ENCODE measurements around the gene DUSP19.

Gene DUSP19

DNA sequence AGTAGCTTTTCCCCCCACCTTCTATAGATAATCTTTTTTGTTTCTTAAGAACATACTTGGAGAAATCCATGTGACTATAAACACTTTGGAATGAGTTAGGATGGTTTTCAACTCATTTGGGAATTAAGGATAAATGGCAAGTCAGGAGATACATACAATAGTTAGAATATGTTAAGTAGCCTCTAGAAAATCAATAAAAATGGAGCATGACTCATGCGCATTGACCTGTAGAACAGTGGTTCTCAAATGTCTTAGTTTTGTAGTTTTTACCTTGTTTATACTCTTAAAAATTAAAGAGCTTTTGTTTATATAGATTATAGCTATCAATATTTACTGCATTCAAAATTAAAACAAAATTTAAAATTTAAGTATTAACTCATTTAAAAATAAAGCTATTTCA, 70.4 kb downstream of the DUSP19 start:
- H3K4me3 ChIP-seq (ENCODE audit: insufficient read length, low read depth) = no peak overlapping the region
- H3K27me3 ChIP-seq (ENCODE audit: insufficient read depth, insufficient read length) = no peaks in the 10 kb centered on the region
- peaks cover 60% of the 10 kb centered on the region for H3K9me3 ChIP-seq (ENCODE audit: insufficient read depth, low read length)
- H3K36me3 ChIP-seq (ENCODE audit: insufficient read depth, insufficient read length, low read length) = peaks cover 58% of the 10 kb centered on the region
- no peaks in the 10 kb centered on the region for H3K4me1 ChIP-seq (ENCODE audit: insufficient read depth, insufficient read length)
- no peak for DNase-seq (ENCODE audit: low read depth, low spot score)
- no peak overlapping the region for H3K9ac ChIP-seq (ENCODE audit: insufficient read length, low read depth)
- TF ChIP-seq YY1 (IDR thresholded peaks at IDR 0.05; ENCODE audit: insufficient read depth, insufficient read length) (no peak), ZNF274 (IDR thresholded peaks at IDR 0.05; ENCODE audit: low read depth, low read length) (no peak)

DNA sequence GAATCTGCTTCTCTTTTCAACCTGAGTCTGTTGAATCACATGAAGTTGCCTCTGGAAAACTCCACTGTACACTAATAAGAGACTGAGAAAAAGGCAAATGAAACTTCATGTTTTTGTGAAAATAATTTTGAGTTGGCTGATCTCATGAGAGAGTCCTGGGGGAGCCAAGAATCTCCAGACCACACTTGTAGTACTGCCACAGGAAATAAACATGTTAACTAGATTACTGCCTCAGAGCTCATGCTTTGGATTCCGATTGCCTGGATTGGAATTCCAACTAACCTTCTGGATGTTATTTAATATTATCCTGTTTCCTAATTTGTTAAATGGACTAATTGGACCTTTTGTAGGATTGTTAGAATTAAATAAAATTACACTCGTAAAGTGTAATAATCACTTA, 70.9 kb downstream of the DUSP19 start:
- H3K36me3 ChIP-seq (ENCODE audit: insufficient read depth, insufficient read length, low read length) = peaks cover 54% of the 10 kb centered on the region
- no peak for DNase-seq (ENCODE audit: low read depth, low spot score)
- no peaks in the 10 kb centered on the region for H3K27me3 ChIP-seq (ENCODE audit: insufficient read depth, insufficient read length)
- TF ChIP-seq ZNF274 (IDR thresholded peaks at IDR 0.05; ENCODE audit: low read depth, low read length) (no peak), YY1 (IDR thresholded peaks at IDR 0.05; ENCODE audit: insufficient read depth, insufficient read length) (no peak)
- peaks cover 57% of the 10 kb centered on the region for H3K9me3 ChIP-seq (ENCODE audit: insufficient read depth, low read length)
- H3K4me1 ChIP-seq (ENCODE audit: insufficient read depth, insufficient read length) = no peaks in the 10 kb centered on the region
- no peak overlapping the region for H3K4me3 ChIP-seq (ENCODE audit: insufficient read length, low read depth)
- no peak overlapping the region for H3K9ac ChIP-seq (ENCODE audit: insufficient read length, low read depth)
